Type B pancreatic cell (in vitro differentiated cells): Measurements from ENCODE around the gene SLC29A1. TPM values are rescaled to one million over a fixed set of nuclear protein-coding genes. Genes with fewer than 3 reads are reported as not detected.

Experiments
- DNase-seq: peaks from one replicate; pipeline ENCODE4 v3.0.0; 2021; ENCODE audit warnings: mixed read lengths; ENCODE audit not compliant: unreplicated experiment; ENCODE audit errors: extremely low spot score
- H3K27ac Mint-ChIP-seq: 2 replicates; pipeline ENCODE4 v1.8.0; 2021; ENCODE audit warnings: mild to moderate bottlenecking, mixed read lengths
- H3K27me3 Mint-ChIP-seq: 2 replicates; pipeline ENCODE4 v1.8.0; 2021; ENCODE audit warnings: mixed read lengths
- H3K36me3 Mint-ChIP-seq: 2 replicates; pipeline ENCODE4 v1.8.0; 2021; ENCODE audit warnings: mixed read lengths
- H3K4me1 Mint-ChIP-seq: one replicate; pipeline ENCODE4 v1.8.0; 2021; ENCODE audit warnings: mixed read lengths; ENCODE audit not compliant: unreplicated experiment
- H3K4me3 Mint-ChIP-seq: 2 replicates; pipeline ENCODE4 v1.8.0; 2021; ENCODE audit warnings: mild to moderate bottlenecking, mixed read lengths
- H3K9me3 Mint-ChIP-seq: 2 replicates; pipeline ENCODE4 v1.8.0; 2021; ENCODE audit warnings: mixed read lengths
- total RNA-seq: library from RNA; stranded (reverse); gene quantifications from 2 replicates; pipeline ENCODE4 v1.2.1, GENCODE V29; 2021; ENCODE audit warnings: low replicate concordance
- TF ChIP-seq, protein P1 (sequence below): fragments of 200-600 bp; sonication (generic); conservative IDR thresholded peaks from 2 replicates; pipeline ENCODE4 v1.5.0; 2021; ENCODE audit warnings: antibody characterized with exemption, mild to moderate bottlenecking

The SLC29A1 gene
- total RNA-seq, 1 donor from 2014 or later: 33.6 TPM

- Mint-ChIP-seq H3K4me3 (peak overlapping the region; percentile 84), H3K4me1 (peaks cover 46% of the 10 kb centered on the region), H3K27me3 (peaks cover 22% of the 10 kb centered on the region), H3K36me3 (no peaks in the 10 kb centered on the region), H3K27ac (peak overlapping the region; percentile 92), H3K9me3 (no peaks in the 10 kb centered on the region)
- no peak for DNase-seq
- TF ChIP-seq, protein P1, sequence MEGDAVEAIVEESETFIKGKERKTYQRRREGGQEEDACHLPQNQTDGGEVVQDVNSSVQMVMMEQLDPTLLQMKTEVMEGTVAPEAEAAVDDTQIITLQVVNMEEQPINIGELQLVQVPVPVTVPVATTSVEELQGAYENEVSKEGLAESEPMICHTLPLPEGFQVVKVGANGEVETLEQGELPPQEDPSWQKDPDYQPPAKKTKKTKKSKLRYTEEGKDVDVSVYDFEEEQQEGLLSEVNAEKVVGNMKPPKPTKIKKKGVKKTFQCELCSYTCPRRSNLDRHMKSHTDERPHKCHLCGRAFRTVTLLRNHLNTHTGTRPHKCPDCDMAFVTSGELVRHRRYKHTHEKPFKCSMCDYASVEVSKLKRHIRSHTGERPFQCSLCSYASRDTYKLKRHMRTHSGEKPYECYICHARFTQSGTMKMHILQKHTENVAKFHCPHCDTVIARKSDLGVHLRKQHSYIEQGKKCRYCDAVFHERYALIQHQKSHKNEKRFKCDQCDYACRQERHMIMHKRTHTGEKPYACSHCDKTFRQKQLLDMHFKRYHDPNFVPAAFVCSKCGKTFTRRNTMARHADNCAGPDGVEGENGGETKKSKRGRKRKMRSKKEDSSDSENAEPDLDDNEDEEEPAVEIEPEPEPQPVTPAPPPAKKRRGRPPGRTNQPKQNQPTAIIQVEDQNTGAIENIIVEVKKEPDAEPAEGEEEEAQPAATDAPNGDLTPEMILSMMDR: peak; percentile 77
Observed at GRCh38 chr6:44221291-44221960, 2.0 kb upstream of the SLC29A1 start.

- no peaks in the 10 kb centered on the region for H3K9me3 Mint-ChIP-seq
Observed at GRCh38 chr6:44221961-44222335, 1.4 kb upstream of the SLC29A1 start.

DNA sequence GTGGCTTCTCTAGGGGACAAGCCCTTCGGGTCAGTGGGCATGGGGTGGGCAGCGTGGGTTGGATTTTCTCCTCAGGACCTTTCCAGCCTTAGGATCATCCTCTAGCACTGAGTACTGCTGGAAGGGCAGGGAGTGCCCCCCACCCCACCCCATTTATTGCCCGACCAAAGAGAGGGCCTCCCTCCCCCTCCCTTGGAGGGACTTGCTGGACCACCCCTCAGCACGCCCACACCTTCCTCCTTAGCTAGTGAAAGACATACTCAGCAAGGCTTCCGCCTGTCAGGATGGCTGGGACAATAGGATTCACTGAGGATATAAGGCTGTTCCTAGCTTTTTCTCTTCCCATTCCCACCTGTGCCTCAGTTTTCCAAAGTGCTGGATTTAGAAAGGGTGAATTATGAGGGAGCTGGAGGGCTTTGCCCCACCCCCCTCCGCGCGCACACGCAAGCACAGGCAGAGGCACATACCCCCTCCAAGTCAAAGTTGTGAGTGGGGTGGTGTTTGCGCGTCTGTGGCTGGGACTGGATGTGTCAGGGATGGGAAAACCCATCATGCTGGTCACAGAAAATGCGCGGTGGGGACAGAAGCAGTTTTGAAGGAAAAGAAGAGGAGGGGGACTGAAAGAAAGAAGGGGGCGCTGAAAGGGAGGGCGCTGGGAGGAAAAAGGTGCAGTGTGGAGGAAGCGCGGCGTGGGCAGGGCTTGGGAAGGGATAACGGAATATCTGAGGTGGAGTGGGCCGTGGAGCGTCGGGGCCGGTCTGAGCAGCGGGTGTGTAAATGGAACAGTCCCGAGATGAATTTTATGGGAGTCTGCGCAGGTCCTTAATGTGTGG lies 693 bp upstream of the SLC29A1 start:
- H3K27ac Mint-ChIP-seq: peak overlapping the region; percentile 52

More at GRCh38 chr6:44221961-44222335, 1.4 kb upstream of the SLC29A1 start:
- Mint-ChIP-seq H3K4me3 (no peak overlapping the region), H3K27me3 (peaks cover 19% of the 10 kb centered on the region), H3K27ac (no peak overlapping the region), H3K4me1 (peaks cover 43% of the 10 kb centered on the region), H3K36me3 (no peaks in the 10 kb centered on the region)
- TF ChIP-seq, protein P1: no peak
- DNase-seq: no peak

DNA sequence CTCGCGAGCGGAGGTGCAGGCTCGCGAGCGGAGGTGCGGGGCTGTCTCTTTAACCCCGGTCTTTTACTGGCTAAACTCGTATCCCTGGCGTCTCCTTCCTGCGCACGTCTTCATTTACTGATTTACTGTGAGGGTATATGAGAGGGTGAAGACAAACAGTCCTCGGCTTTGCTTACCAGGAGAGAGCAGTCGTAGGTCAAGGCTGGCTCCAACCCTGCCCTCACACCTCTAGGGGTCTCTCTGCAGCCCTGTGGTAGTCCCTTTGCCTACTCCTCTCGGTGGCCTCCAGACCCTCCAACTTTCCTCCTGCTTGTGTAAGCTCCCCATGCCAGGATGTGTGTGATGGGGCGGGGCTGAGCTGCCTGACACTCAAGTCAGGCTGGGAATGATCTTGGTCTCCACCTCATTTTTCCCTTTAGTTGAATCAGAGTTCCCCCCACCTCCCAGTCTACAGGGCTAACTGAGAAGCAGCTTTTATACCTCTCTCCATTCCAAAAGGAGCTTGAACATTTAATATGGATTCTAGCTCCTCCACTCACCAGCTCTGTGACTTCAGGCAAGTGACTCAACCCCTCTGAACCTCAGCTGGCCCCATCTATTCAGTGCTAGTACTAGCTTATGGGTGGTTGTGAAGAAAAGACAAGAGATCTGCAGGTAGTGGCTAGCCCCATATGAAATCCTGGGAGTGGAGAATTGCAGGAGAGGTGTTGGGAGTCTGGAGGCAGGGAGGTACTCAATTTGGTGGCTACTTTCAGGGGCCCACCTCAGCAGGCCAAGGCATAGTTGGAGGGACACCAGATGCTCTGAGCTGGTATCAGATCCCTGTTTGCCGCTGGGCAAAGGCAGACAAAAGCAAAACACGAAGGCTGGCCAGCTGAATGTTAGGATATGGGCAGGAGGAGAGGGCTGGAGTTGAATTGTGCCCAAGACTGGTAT lies 902 bp downstream of the SLC29A1 start:
- H3K4me1 Mint-ChIP-seq: peaks cover 42% of the 10 kb centered on the region
- H3K36me3 Mint-ChIP-seq: no peaks in the 10 kb centered on the region
- peak overlapping the region; percentile 86 for H3K4me3 Mint-ChIP-seq
- H3K27me3 Mint-ChIP-seq: peaks cover 18% of the 10 kb centered on the region
- no peaks in the 10 kb centered on the region for H3K9me3 Mint-ChIP-seq
- H3K27ac Mint-ChIP-seq: peak overlapping the region; percentile 29
- DNase-seq: no peak
- TF ChIP-seq, protein P1: no peak

More for the DNA sequence above, 693 bp upstream of the SLC29A1 start:
- no peaks in the 10 kb centered on the region for H3K9me3 Mint-ChIP-seq
- peaks cover 18% of the 10 kb centered on the region for H3K27me3 Mint-ChIP-seq
- H3K4me3 Mint-ChIP-seq: peak overlapping the region; percentile 85
- TF ChIP-seq, protein P1: no peak
- no peak for DNase-seq
- no peaks in the 10 kb centered on the region for H3K36me3 Mint-ChIP-seq
- H3K4me1 Mint-ChIP-seq: peaks cover 45% of the 10 kb centered on the region

GRCh38 chr6:44224965-44225305 lies 1.5 kb downstream of the SLC29A1 start:
- Mint-ChIP-seq H3K27ac (no peak overlapping the region), H3K36me3 (no peaks in the 10 kb centered on the region), H3K27me3 (peaks cover 18% of the 10 kb centered on the region), H3K4me3 (peak overlapping the region; percentile 86), H3K4me1 (peaks cover 42% of the 10 kb centered on the region), H3K9me3 (no peaks in the 10 kb centered on the region)
- TF ChIP-seq, protein P1: no peak
- no peak for DNase-seq
